HK-2 (cell line): ENCODE data around the gene GINS2.

Source experiments
- DNase-seq: peaks from one replicate; pipeline ENCODE4 v3.0.0-alpha.2; 2018; ENCODE audit not compliant: unreplicated experiment

Gene GINS2

DNA sequence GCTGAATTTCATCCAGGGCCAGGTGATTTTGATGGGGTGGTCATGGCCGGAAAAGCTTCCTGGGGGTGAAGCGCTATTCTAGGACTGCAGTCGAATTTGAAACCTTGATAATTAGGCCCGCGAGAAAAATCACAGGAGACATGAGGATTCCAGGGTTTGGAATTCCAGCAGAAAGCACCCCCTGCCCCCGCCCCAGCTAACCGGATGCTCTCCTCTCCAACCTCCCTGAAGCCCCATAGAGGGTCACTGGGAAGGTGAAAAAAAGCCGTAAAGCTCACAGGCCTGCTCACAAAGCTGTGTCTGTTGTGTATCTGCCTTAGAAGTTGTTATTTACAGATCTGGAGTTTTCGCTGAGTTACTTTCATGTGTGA is 1.2 kb upstream of the GINS2 start:
- no peak for DNase-seq

DNA sequence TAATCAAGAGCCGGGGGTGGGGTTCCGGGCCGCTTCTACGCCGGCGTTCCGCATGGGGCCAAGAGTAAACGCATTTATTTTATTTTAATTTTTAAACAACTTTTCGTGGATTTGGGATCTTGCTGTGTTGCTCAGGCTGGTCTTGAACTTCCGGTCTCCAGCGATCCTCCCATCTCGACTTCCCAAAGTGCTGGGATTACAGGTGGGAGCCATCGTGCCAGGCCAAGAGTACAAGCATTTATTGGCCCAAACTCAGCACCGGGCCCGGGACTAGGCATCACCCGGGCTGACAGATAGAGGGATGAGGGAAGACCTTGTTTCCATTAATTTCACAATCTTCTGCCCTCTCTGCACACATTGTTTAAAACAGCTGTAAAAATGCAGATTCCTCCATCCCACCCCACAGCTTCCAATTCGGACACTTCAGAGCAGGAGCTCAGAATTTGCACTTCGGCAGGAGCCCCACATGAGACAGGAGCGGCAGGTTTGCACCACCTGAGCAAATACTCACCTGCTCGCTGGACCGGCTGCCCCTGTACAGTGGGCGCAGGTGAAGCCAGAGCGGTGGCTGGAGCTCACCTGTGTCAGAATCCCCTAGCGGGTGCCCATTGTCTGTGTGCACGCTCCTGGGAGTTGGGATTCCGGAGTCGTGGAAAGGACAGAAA is 663 bp upstream of the GINS2 start:
- DNase-seq, result no peak

DNA sequence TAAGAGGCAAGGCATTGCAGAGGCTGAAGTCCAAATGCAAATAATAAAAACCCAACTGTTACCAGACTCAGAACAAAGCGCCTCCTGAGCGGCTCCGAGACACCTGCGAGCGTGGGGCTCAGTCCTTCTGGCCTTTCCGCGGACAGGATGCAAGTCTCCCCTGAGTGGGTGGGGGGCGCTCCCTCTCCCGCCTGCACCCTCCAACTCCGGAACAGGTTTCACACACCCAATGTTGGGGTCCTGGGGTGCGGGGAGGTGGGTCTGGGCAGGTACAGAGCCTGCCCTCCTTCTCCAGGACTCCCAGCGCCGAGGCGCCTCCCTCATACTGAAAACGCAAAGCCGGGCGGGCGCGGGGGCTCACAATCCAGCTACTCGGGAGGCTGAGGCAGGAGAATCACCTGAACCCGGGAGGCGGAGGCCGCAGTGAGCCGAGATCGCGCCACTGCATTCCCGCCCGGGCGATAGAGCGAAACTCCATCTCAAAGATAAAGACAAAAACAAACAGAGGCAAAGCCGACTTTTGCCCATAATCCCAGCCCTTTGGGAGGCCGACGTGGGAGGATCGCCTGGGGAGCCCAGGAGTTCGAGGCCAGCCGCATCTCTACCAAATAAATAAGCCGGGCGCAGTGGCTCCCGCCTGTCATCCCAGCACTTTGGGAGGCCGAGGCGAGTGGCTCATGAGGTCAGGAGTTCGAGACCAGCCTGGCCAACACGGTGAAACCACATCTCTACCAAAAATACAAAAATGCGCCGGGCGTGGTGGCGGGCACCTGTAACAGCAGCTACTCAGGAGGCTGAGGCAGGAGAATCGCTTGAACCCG is 893 bp downstream of the GINS2 start:
- DNase-seq, result no peak

DNA sequence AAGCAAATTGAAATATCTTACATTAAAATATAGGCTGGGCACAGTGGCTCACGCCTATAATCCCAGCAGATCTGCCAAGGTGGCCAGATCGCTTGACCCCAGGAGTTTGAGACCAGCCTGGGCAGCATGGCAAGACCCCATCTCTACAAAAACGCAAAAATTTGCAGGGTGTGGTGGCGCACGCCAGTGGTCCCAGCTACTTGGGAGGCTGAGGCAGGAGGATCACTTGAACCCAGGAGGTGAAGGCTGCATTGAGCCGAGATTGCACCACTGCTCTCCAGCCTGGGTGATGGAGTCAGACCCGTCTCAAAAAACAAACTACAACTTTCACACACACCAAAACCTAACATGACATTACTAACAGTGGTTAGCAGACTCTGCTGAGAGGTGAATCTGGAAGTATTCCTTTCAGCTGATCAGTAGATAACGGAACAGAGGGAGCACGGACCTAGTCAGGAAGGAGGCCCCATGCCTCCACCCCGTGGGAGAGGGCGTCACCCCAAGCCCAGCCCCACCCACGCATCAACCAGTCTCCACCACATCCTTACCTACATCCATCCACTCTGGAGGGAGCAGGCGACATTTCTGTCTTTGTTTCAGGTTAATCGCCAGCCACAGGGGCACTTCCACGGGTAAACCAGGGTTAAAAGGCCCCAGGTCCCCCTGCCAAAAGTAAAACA is 1.7 kb downstream of the GINS2 start:
- DNase-seq, result no peak

DNA sequence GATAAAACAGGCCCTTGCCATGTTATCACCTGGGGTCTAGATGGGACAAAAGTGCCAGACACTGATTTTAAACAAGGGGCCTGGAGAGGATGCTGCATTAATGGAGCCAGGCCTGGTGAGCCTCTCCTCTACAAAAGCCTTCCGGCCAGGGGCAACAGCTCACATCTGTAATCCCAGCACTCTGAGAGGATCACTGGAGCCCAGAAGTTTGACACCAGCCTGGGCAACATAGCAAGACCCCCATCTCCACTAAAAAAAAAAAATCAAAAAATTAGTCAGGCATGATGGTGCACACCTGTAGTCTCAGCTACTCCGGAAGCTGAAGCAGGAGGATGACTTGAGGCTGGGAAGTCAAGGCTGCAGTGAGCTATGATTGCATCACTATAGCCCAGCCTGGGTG is 3.5 kb downstream of the GINS2 start:
- no peak for DNase-seq

DNA sequence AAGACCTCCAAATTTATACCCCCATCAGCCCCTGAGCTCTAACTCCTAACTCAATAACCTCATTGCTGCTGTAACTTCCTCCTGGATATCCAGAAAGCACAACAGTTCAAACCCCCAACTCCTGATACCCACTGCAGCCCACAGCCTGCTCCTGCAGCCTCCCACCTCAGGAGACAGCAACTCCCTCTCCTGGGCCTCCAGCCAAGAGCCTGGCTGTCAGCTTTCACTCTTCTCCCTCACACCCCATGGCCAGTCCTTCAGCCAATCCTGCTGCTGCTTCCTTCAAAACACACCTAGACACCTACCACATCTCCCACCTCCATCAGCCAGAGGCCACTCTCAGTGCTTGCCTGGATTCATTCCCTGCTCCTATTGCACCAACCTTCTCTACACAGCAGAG is 5.4 kb downstream of the GINS2 start:
- DNase-seq, result no peak

DNA sequence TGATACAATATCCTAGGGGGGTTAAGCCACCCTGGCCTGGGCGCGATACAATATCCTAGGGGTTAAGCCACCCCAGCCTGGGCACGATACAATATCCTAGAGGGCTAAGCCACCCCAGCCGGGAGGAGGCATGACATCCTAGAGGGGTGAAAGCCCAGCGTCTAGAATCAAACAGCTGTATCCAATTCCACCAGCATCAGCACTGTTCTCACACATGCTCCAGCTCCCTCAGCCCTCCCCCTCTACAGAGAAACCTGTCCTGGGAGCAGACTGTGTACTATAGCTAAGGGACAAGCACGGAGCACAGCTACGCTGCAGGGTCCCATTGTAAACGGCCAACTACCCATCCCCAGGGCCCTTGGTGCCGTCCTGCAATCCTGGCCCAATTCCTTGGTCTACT is 6.2 kb downstream of the GINS2 start:
- DNase-seq, result no peak

DNA sequence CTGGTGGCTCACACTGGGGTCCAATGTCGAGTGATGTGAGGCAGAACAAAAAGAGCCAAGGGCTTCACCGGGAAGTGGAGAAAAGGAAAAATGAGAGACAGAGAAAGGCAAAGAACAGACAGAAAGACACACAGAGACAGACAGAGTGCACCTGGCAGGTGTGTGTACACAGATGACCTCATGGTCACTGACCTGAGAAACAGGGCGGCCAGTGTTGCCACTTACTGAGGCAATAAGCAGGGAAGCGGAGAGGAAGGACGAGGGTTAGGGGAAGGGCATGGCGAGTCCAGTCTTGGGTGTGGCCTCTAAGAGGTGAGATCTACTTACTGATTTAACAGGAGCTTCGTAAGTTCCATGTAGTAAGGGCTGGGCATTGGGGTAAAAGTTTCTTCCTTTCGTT is 7.5 kb downstream of the GINS2 start:
- DNase-seq, result no peak

DNA sequence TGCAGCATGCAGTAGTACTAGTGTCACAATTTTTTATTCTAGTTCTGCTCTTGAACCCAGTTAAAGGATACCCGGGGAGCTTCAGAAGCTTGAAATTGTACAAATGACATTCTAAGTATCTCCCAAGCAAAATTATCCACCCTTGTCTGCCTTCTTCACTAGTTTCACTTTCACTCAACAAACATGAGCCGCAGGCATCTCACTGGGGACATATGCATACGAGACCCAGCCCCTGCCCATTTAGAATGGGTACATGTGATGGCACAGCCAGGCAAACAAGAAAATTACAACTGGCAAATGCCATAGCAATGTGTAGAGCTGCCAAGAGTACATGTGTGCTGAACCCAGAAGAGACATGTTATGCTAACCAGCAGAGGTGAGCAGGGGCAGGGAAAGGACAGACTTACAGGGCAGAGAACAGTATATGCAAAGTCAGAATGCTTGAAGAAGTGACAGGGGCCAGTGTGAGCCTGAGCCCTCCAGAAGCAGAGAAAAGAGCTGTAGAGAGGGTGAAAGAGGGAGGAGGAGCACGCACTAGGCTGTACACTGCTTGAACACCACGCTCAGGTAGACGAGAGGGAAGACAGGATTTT is 8.3 kb downstream of the GINS2 start:
- DNase-seq, result no peak

DNA sequence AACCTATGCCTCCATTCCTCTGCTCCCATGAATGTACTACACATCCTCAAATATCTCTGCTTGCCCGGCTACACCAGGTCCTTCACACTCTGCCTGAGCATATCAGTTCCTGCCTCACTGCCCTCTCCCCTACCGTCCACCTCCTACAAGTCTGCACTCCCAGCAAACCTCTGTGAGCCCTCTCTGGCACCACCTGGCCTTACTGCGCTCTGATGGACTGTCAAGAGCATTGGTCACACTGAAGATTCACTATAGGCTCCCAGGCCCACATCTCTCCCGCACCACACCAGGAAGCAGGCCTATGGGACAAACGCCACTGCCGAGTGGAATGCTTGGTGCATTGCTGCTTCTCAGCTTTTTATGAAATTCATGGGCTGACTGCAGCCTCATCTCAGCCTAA is 8.9 kb downstream of the GINS2 start:
- no peak for DNase-seq

DNA sequence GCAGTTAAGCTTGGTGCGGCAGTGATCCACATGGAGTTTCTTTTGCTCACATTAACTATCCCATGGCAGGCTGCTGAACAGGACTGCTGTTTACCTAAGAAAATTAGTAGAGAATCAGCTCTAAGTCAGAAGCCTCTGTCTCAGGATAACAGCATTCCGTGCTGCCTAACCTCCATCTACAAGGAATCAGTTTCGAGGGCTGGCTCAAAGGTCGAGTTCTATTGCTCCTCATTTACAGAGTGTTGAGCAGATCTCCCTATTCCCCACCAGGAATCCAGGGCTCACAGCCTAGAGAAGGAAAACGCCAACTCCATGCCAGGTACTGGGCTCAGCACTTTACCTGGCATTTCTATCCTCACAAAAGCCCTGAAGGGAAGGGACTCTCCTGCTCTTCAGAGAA is 9.9 kb downstream of the GINS2 start:
- DNase-seq, result no peak

DNA sequence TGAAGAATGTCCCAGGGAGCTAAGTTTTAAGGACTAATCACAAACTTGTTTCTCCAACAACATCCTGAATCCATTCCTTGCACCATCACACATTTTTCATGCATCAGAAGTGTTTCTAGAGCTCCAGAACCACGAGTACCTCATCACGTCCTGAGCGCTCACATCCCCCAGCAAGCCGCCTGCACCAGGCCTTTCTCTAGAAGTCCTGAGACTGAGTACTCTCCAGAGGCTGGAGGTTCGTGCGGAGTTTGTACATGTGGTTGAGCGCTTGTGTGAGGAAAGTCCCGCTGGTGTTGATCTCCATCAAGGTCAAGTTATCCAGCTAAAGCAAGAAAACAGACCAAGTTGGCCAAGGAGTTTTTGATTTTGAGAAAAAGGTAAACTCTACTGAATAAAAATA is 10.7 kb downstream of the GINS2 start:
- no peak for DNase-seq

DNA sequence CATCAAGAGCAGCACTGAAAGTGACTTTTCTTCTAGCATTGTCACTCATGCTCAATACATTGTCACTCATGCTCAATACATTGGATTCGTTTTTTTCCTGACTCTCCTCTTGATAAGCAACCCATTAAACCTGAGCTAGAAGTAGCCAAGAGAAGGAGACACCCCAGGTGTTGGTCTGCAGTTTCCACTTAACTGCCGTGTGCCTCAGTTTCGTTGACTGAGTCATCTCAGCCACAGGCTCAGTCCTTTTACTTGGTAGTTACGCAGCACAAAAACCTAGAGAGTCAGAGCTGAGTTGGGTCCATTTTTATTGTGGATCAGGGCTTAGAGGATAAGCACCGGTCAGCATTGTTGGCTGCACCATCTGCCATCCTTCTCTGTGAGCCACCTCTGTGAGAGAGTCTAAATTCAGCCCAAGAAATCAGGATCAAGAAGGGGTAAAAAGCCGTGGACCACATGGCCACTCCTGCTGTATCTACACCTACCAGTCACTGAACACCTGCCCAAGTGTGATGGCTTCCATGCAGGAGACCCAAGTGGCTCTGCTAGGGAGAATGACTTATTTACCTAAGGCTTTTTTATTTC is 11.3 kb downstream of the GINS2 start:
- no peak for DNase-seq

DNA sequence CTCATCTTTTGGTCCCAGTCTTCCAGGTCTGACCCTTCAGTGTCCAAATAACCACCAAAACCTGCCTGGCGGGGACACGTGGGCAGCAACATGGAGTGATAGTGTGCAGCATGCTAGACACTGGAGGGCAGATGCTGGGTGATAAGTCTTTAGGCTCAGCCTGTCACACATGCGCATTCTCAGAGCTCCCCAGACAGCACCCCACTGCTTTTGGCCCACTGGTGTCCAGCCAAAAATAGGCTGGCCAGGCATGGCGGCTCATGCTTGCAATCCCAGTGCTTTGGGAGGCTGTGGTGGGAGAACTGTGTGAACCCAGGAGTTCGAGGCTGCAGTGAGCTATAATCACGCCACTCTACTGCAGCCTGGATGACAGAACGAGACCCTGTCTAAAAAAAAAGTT is 12.3 kb downstream of the GINS2 start:
- DNase-seq, result no peak

DNA sequence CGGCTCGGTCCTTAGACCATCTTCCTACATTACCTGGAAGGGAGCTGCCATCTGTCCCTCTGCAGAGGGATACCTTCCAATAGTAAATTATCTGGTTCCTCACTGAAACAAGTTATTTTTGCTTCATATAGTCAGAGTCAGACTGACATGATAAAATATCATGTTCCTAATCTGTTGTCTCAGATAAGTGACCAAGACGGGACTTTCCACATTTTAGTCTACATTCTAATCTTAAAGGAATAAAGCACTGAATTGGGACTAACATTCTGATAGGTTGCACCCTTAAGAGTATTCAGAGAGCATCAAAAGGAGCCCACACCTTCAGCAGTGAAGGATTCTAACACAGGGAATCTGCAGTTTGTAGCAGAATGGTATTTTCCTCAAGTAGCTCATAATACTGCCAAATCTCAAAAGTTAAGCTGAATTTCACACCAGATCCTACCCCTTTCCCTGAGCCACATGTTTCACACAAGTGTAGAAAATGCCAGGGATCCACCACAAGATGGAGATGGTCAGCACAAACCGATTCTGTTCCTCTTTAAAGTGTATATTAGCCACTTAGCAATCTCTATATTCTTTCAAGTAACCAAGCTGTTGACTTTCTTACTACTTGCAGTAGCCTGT is 13.4 kb downstream of the GINS2 start:
- DNase-seq, result no peak

DNA sequence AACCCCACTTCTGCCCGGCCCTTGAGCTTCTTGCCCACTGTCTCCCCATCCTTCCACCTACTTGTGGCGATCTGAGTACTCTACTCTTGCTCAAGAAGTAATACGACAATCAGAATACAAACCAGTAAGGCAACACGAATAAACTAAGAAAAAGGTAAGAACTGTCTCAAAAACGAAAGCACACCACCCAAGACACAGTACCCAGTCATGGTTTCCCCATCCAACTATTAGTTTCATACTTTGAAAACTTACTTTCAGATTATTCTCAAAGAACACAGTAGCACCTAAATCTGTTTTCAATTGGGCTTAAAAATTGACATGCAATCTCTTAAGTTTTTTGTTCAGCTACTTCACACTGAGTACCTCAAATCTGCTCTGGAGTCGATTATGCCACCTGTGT is 13.9 kb downstream of the GINS2 start:
- no peak for DNase-seq

DNA sequence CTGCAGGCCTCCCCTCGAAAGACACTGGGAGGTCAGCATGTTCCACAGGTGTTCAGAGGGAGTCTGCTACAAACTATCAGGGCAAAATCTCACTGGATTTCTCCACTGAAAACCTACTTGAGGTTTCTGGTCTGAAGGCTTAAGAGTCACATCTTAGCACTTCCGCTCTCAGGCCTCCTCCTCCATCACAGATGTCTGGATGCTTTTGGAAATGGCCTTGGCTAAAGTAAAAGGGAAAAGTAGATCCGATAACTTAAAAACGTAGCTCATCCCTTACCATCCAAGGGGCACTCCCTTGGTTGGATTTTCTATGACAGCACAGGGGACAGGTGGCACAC is 14.4 kb downstream of the GINS2 start:
- no peak for DNase-seq

DNA sequence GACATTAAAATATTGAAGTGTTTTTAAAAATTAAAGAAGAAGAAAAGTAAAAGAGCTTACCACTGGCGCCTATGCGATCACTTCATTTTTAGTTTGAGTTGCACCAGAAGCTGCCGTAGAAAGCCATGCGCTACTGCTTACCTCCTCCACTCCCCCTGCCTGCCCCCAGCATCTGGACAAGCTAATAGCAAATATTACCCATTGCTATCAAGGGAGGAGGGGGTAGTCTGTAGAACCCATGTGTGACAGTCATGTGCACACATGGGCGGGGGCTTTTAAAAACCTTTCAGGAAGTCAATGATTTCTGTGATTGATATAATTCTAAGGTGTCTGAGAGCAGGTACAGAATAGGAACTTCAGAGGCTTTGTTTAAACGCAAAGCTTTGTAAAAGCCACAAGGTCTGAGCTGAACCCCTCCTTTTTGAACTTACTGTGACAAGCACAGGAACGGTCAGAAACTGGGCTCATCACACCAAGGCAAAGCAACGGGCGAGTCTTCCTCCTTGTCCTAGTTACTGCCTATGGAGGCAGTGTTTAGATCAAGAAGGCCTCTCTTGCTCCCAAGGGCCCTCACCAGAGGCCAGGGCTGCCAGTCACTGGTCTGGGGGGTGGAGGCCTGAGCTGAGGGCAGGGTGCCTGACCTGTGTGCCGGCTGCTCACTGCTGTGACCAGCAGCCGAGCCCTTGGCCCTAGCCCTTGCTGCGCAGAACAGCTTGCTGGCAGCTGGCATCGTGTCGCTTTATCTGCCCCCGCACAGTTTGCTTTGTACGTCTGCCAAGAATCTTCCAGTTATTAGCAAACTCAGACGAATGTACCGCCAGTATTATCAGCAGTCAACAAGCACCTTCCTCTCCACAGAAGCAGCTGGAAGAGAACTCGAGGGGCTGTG is 15.0 kb downstream of the GINS2 start:
- no peak for DNase-seq

DNA sequence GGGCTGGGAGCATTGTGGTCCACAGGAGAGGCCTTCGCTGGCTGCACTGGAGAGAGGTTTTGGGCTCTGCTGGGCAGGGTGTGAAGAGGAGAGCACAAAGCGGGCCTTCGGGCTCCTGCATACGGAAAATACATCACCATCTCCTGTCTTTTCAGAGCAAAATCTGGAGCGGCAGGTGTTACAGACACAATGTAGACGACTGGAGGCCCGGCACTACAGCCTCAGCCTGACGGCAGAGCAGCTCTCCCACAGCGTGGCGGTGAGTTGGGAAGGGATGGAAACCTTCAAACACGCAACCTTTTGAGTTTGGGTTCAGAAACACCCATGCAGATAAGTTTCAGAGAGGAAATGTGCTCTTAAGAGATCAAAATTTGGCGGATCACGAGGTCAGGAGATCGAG is 17.9 kb downstream of the GINS2 start:
- no peak for DNase-seq

DNA sequence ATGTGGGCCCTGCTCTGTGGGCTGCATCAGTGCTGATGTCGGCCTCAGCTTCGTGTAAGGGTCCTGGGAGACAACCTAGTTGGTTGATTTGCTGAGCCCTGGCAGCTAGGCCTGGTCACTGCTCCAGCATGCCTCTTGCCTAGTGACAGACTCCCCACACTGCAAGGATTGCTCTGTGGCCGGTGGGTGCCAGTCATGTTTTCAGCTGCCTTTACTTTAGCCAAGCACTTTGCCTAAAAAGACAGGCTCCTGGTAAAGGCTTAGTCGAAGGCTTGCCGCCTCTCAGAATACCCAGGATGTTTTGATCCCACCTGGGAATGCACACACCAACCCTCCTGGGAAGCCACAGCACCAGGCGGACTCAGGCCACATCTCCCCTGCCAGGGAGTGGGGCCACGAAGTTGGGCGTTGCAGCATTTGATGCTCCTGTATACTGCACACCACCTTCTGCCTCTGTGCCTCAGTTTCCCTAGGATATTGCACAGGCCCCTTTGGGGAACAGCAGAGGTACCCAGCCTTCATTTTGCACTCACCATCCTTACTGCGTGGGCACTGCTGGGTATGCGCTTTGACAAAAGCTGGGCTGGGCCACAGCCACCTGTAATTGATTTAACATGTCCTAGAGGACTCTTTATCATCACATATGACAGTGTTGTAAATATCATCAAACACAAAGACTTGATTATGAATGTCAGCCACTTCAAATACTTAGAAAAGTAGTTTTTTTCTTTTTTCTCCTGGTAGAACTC is 19.9 kb downstream of the GINS2 start:
- no peak for DNase-seq
